Stimulated activated naive CD8-positive, alpha-beta T cell treated with anti-CD3 and anti-CD28 coated beads, Interleukin-15, amount 100 ng/mL, for 72 hours (primary cell): ENCODE data around the gene OVCA2.

Source experiments
- ATAC-seq: fragments of 150-1000 bp; cut with Tn5 transposase; 2 replicates; pipeline ENCODE4 v1.10.0; 2021; ENCODE audit warnings: mild to moderate bottlenecking, moderate library complexity
- DNase-seq, 2 donors: peaks; one replicate each; pipeline ENCODE4 v3.0.0; 2021 to 2022
- H3K27ac Mint-ChIP-seq, 2 donors: one replicate each; pipeline ENCODE4 v1.8.0; 2022; ENCODE audit warnings: mild to moderate bottlenecking in 2 of 2, mixed read lengths in 2 of 2, moderate library complexity in 2 of 2
- H3K27me3 Mint-ChIP-seq: one replicate; pipeline ENCODE4 v1.8.0; 2022; ENCODE audit warnings: mixed read lengths
- H3K4me1 Mint-ChIP-seq: one replicate; pipeline ENCODE4 v1.8.0; 2022; ENCODE audit warnings: mild to moderate bottlenecking, mixed read lengths
- H3K4me3 Mint-ChIP-seq, 2 donors: one replicate each; pipeline ENCODE4 v1.8.0; 2022; ENCODE audit warnings: mild to moderate bottlenecking in 2 of 2, mixed read lengths in 2 of 2, moderate library complexity in 1 of 2
- H3K9me3 Mint-ChIP-seq, 2 donors: one replicate each; pipeline ENCODE4 v1.8.0; 2022; ENCODE audit warnings: mixed read lengths in 2 of 2

The OVCA2 gene

DNA sequence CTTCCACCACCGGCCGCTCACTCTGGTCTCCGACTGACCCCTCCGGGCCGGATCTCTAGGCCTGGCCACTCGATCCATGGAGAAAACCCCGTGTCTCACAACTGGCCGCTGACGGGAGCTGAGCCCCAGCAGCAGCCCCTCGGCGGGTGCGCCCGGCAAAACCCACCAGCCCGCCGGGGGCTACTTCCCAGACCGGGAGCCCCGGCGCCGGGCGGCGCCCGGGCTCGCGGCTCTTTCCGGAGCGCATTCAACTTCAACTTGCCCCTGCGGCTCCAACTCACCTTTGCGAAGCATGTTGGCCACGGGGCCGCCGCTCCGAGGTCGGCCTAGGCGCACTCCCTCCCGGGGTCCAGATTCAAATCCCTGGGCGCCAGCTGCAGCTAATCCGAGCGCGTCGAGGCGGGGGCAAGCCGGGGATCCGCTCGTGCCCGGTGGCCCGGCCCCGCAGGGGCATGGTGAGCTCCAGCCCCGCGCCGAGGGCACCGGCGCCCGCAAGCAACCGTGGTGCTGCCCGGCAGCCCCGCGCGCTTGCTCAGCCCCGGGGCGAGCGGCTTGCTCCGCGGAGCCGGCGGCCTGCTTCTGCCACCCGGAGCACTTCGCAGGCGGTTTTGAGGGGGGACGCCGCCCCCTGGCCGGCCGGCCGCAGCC is 17.1 kb upstream of the OVCA2 start:
- H3K4me3 Mint-ChIP-seq = peak overlapping the region; percentile 69 to 78
- H3K27me3 Mint-ChIP-seq = peaks cover 43% of the 10 kb centered on the region
- DNase-seq (peak in 1 of 2 donors; percentile 39), ATAC-seq (peak; percentile 21)
- H3K4me1 Mint-ChIP-seq = peaks cover 58% of the 10 kb centered on the region
- H3K9me3 Mint-ChIP-seq = no peaks in the 10 kb centered on the region
- H3K27ac Mint-ChIP-seq = no peak overlapping the region

DNA sequence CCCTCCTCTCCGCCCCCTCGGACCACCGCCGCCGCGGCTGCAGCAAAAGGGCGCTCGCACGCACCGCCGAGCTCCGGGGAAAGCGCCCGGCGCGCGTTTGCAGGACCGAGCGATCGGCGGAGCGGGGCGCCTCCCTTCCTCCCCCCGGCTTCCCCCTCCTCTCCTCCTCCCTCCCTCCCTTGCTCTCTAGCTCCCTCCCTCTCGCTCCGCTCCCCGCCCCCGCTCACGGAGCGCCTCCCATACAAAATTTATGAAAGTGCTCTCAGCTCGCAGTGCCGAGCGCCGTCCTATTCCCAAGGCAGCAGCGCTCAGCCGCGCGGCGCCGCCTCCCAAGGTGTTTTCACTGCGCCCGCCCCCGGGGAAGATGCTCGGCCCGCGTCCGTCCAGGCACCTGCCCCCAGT is 16.6 kb upstream of the OVCA2 start, which contains the start of gene RTN4RL1:
Gene RTN4RL1 (minus strand): TSS at position 115 of the 402 bp plus-strand sequence. CDS start 469 bp downstream, outside the sequence.
- ATAC-seq (peak; percentile 18), DNase-seq (peak; percentile 49 to 58)
- H3K4me1 Mint-ChIP-seq = peaks cover 60% of the 10 kb centered on the region
- no peaks in the 10 kb centered on the region for H3K9me3 Mint-ChIP-seq
- peaks cover 43% of the 10 kb centered on the region for H3K27me3 Mint-ChIP-seq
- peak within 1 kb of the TSS; percentile 79 to 82 for H3K4me3 Mint-ChIP-seq
- H3K27ac Mint-ChIP-seq = peak within 1 kb of the TSS in 1 of 2 donors; percentile 62

- Mint-ChIP-seq H3K4me1 (peaks cover 61% of the 10 kb centered on the region), H3K9me3 (no peaks in the 10 kb centered on the region), H3K27me3 (peaks cover 43% of the 10 kb centered on the region), H3K4me3 (peak overlapping the region; percentile 79 to 82), H3K27ac (no peak overlapping the region)
- DNase-seq (no peak), ATAC-seq (no peak)
Observed at GRCh38 chr17:2025622-2026309, 16.1 kb upstream of the OVCA2 start.

GRCh38 chr17:2027528-2028233 is 14.1 kb upstream of the OVCA2 start:
- Mint-ChIP-seq H3K27me3 (peaks cover 43% of the 10 kb centered on the region), H3K27ac (no peak overlapping the region), H3K4me1 (peaks cover 71% of the 10 kb centered on the region), H3K9me3 (no peaks in the 10 kb centered on the region), H3K4me3 (no peak overlapping the region)
- DNase-seq = no peak
- no peak for ATAC-seq

GRCh38 chr17:2028234-2028614 is 13.6 kb upstream of the OVCA2 start:
- no peak overlapping the region for H3K27ac Mint-ChIP-seq
- no peak overlapping the region for H3K4me3 Mint-ChIP-seq
- H3K4me1 Mint-ChIP-seq = peaks cover 70% of the 10 kb centered on the region
- no peak for DNase-seq
- no peak for ATAC-seq
- H3K9me3 Mint-ChIP-seq = no peaks in the 10 kb centered on the region
- H3K27me3 Mint-ChIP-seq = peaks cover 43% of the 10 kb centered on the region

GRCh38 chr17:2028737-2029136 is 13.1 kb upstream of the OVCA2 start:
- peaks cover 43% of the 10 kb centered on the region for H3K27me3 Mint-ChIP-seq
- H3K4me1 Mint-ChIP-seq = peaks cover 68% of the 10 kb centered on the region
- no peak for ATAC-seq

GRCh38 chr17:2029911-2030778 is 11.7 kb upstream of the OVCA2 start, which contains the start of gene DPH1:
Gene DPH1 (plus strand): TSS chr17:2030153. CDS start chr17:2030170, 17 bp downstream.
- Mint-ChIP-seq H3K4me1 (peaks cover 61% of the 10 kb centered on the region), H3K27me3 (peaks cover 41% of the 10 kb centered on the region), H3K27ac (peak within 1 kb of the TSS; percentile 91 to 96), H3K4me3 (peak within 1 kb of the TSS; percentile 93 to 94), H3K9me3 (no peaks in the 10 kb centered on the region)
- ATAC-seq (peak; percentile 93), DNase-seq (peak; percentile 84 to 89)

More at GRCh38 chr17:2028737-2029136, 13.1 kb upstream of the OVCA2 start:
- H3K27ac Mint-ChIP-seq = no peak overlapping the region
- no peaks in the 10 kb centered on the region for H3K9me3 Mint-ChIP-seq
- no peak for DNase-seq
- peak overlapping the region; percentile 25 to 29 for H3K4me3 Mint-ChIP-seq

GRCh38 chr17:2030779-2031163 is 11.1 kb upstream of the OVCA2 start:
- Mint-ChIP-seq H3K27ac (peak overlapping the region; percentile 91 to 96), H3K4me3 (peak overlapping the region; percentile 93 to 94), H3K4me1 (peaks cover 55% of the 10 kb centered on the region), H3K9me3 (no peaks in the 10 kb centered on the region), H3K27me3 (peaks cover 34% of the 10 kb centered on the region)
- ATAC-seq (peak; percentile 25), DNase-seq (peak in 1 of 2 donors; percentile 71)

GRCh38 chr17:2033153-2033552 is 8.7 kb upstream of the OVCA2 start:
- H3K4me3 Mint-ChIP-seq = no peak overlapping the region
- H3K9me3 Mint-ChIP-seq = no peaks in the 10 kb centered on the region
- no peak for ATAC-seq
- H3K27me3 Mint-ChIP-seq = peaks cover 11% of the 10 kb centered on the region
- H3K4me1 Mint-ChIP-seq = peaks cover 38% of the 10 kb centered on the region
- no peak overlapping the region for H3K27ac Mint-ChIP-seq
- no peak for DNase-seq

DNA sequence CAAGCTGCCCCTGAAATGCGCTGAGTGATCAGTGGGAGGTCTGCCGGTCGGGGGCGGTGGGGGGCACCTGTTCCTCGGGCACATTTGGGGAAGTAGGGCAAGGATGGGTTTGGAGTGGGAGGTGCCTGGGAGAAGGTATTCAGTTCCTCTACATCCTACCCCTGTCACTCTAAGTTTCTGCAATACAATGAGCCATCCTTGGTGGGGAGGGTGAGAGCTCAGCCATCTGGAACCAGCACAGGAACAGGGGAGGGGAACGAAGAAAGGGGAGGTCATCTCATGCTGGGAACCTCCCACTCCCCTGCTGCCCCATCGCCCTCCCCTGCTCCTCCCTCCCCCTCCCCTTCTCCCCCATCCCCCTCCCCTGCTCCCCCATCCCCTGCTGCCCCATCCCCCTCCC is 7.7 kb upstream of the OVCA2 start:
- Mint-ChIP-seq H3K27ac (no peak overlapping the region), H3K9me3 (no peaks in the 10 kb centered on the region), H3K4me3 (no peak overlapping the region), H3K4me1 (peaks cover 28% of the 10 kb centered on the region), H3K27me3 (peaks cover under 1% of the 10 kb centered on the region)
- DNase-seq (no peak), ATAC-seq (no peak)

- Mint-ChIP-seq H3K4me1 (peaks cover 23% of the 10 kb centered on the region), H3K4me3 (no peak overlapping the region), H3K27ac (peak overlapping the region; percentile 33 to 54), H3K27me3 (no peaks in the 10 kb centered on the region), H3K9me3 (no peaks in the 10 kb centered on the region)
- DNase-seq (no peak), ATAC-seq (peak; percentile 18)
Observed at GRCh38 chr17:2034806-2035540, 6.8 kb upstream of the OVCA2 start.

GRCh38 chr17:2035541-2036488 is 6.0 kb upstream of the OVCA2 start:
- ATAC-seq (no peak), DNase-seq (no peak)
- Mint-ChIP-seq H3K27me3 (no peaks in the 10 kb centered on the region), H3K4me3 (no peak overlapping the region), H3K9me3 (no peaks in the 10 kb centered on the region), H3K27ac (peak overlapping the region in 1 of 2 donors; percentile 65), H3K4me1 (peaks cover 21% of the 10 kb centered on the region)

- ATAC-seq (no peak), DNase-seq (no peak)
- Mint-ChIP-seq H3K27ac (peak overlapping the region; percentile 20 to 49), H3K4me3 (no peak overlapping the region), H3K27me3 (no peaks in the 10 kb centered on the region), H3K9me3 (no peaks in the 10 kb centered on the region), H3K4me1 (peaks cover 17% of the 10 kb centered on the region)
Observed at GRCh38 chr17:2037155-2037554, 4.7 kb upstream of the OVCA2 start.
